HG03378 (cell line): Measurements from ENCODE around the gene LMOD2.
A peak's percentile ranks its signal among the peaks of the same experiment; 100 is the strongest.
"Not testable (repeated sequence)": the region's sequence is repeated elsewhere in the genome, so short reads cannot be mapped to it uniquely, and the experiment has no call there.

Experiments used
- ATAC-seq: cut with Tn5 transposase; IDR thresholded peaks from one replicate; pipeline ENCODE4 v1.9.1; 2021; ENCODE audit warnings: mild to moderate bottlenecking, moderate library complexity; ENCODE audit not compliant: unreplicated experiment

Gene LMOD2, protein sequence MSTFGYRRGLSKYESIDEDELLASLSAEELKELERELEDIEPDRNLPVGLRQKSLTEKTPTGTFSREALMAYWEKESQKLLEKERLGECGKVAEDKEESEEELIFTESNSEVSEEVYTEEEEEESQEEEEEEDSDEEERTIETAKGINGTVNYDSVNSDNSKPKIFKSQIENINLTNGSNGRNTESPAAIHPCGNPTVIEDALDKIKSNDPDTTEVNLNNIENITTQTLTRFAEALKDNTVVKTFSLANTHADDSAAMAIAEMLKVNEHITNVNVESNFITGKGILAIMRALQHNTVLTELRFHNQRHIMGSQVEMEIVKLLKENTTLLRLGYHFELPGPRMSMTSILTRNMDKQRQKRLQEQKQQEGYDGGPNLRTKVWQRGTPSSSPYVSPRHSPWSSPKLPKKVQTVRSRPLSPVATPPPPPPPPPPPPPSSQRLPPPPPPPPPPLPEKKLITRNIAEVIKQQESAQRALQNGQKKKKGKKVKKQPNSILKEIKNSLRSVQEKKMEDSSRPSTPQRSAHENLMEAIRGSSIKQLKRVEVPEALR

DNA sequence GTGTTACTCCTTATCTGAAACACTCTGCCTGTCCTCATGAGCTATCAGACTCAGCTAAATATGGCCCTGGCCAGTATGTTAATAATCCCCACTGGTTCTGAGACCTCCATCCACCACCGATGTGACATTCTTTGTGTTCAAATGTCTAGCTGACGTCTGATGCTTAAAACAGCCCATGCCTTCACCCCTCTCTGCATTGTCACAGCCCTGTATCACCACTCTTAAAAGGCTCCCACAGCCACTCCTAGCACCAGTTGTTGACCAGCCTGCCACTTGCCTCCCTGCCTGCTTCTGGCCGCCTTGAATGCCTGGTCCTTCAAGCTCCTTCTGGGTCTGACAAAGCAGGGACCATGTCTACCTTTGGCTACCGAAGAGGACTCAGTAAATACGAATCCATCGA lies at the start of gene LMOD2:
LMOD2 (plus strand) TSS at position 253 of the 400 bp plus-strand sequence; CDS start at position 351, 98 bp downstream.
- no peak for ATAC-seq

DNA sequence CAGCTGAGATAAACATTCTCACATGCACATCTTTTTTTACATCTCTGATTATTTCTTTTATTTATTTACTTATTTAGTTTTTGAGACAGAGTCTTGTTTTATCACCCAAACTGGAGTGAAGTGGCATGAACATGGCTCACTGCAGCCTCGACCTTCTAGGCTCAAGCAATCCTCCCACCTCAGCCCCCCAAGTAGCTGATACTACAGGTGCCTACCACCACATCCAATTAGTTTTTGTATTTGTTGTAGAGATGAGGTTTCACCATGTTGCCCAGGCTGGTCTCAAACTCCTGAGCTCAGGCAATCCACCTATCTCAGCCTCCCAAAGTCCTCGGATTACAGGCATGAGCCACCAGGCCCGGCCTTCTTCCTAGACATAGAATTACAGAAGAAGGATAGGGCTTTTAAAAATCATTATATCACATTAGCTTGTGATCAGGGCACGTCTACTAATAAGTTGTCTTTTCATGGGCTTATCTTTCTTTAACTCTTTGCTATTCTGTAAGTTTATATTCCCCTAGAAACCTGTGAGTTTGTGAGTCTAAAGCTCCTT lies 48.2 kb upstream of the LMOD2 start:
- ATAC-seq: no peak

DNA sequence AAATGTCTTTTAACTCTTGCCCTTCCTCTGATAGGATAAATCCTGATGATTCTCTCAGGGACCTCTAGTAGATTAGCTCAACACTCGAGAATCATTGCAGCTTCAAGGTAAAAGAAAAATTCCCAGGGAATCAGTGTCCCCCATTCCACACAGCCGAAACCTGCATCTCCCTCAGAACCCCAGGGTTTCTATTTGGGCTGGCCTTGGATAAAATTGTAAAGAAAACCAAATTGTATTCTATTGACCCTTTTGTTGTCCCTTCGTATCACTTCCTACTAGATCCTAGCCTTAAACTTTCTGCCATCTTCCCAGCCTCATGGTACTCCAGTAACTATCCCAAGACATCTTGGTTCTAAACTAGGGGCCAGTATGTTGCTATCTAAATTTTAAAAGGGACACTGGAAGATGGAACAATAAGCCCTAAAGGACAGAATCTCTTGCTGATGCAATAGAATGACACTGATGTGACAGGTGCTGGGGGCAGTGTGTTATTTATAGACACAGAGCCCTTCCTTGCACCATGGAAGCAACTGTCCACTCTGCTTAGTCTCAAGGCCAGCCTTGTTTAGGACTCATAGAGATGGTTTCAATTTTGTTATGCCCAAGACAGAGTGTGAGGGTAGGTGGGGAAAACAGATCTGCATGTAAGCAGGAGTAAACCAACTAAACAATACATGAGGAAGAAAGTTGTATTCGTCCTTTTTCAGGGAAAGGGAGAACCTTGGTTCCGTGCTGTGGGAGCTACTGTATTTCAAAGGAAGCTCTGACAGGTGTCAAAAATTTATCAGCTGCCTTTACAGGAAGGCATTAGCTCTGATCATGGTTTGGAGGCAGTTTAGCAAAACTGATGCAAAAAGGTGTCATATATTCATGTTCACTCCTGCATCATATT lies 46.4 kb upstream of the LMOD2 start:
- no peak for ATAC-seq

DNA sequence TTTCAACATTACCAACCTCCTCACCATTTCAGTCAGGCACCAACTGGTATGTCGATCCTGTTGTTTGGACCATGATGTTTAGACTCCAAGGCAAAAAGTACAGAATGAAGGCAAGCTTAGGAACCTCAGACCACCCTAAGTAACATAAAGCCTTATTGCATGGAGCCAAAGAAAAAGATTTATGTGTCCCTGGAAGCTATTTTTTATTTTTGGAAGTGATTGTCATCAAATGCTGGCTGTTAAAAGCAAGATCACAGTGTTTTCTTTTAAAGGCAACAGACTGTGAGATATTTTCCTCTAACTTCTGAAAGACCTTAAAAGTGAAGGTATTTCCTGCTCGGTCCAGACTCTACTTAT lies 45.8 kb upstream of the LMOD2 start:
- ATAC-seq: no peak

DNA sequence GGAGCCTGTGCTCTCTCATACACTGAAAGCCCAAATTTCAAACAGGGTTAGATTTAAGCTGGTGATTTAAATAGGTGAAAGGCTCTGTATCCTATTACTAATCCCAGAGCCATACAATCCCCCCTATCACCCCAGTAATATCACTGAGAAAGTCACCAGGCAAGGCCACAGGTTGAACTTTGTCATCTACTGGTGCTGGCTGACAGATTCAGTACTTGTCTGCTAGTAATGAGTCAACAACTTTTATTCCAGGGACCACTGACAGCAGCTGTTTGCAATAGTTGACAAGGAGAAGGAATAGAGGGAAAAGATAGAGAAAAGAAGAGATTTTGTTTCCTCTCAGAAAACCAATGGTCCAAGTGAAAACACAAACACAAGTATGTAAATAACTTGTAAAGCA lies 43.6 kb upstream of the LMOD2 start:
- no peak for ATAC-seq

DNA sequence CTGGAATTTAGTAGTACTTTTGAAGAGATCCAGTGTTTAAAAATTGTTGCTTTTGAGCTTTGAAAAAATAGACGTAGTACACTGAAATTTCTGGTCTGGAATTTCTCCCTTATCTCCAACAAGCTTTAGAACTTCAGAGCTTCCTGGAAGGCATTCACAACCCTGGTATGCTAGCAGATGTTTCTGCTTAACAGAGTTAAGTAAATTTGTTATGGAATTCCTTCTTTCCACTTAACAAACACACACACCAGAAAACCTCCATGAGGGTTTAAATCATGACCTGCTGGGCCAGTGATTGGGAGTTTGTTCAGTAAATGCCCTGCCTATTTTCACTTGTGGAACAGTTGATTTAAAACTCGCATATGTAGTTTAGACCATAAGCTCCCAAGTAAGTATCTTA lies 40.3 kb upstream of the LMOD2 start:
- no peak for ATAC-seq

DNA sequence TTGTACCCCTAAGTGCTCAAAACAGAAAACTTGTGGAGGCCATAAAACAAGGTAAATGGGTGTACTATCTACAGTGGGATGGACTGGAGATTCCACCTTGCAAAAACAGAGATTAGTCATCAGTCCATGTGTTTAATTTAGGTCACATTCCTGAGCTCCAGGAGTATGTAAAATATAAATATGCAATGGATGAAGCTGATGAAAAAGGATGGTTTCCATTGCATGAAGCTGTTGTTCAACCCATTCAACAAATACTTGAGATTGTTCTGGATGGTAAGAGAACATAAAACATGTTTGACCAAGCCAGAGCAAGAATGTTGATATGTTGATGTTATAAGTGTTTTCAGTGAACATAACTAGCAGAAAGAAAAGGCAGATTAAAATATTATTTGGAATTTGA lies 39.4 kb upstream of the LMOD2 start:
- ATAC-seq: no peak

DNA sequence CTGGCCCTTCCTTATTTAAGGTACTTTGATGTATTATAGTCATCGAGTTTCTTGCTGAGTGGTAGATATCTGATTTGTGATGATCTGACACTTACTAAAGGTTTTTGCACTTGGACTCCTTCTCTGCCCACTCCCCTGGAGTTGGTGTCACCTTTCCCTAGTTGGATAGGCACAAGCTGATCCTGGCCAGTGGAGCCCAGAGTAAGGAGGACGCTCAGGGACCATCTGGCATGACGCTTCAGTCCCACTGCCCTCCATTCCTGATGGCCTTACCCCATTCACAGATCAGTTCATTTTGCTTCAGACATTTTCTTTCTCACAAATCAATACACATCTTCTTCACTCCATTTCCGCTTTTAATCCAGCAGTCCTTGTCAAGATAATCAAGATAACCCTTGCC lies 34.0 kb upstream of the LMOD2 start:
- ATAC-seq: no peak

DNA sequence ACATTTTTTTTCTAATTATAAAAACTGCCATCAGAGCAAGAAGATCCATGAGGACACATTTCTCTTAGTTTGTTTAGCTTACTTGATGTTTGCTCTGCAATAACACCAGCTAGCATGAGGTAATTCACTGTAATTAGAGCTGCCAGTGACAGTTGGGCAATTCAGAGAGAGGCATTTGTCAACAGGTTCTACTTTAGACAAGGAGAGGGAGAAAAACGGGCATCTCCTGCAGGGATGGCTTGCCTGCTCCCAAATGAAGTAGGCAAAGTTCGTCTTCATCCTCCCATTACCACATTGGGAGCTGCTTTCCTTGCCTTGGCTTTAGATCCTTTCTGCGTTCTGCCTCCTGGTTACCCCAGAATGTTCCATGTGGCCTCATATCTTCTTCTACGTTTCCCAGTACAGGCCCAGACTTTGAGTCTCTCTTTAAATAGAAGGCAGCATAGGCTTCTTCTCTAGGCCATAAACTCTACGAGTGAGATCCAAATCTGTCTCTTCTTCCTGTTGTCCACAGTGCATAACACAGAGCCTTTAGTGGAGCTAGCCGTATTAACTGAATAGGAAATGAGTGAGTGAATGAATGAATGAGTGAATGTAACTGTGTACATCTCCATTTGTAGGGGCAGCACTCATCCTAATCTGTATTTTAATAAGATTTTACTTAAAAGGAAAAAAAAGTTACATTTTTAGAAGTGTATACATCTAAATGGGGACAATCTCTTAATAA lies 32.8 kb upstream of the LMOD2 start:
- no peak for ATAC-seq

DNA sequence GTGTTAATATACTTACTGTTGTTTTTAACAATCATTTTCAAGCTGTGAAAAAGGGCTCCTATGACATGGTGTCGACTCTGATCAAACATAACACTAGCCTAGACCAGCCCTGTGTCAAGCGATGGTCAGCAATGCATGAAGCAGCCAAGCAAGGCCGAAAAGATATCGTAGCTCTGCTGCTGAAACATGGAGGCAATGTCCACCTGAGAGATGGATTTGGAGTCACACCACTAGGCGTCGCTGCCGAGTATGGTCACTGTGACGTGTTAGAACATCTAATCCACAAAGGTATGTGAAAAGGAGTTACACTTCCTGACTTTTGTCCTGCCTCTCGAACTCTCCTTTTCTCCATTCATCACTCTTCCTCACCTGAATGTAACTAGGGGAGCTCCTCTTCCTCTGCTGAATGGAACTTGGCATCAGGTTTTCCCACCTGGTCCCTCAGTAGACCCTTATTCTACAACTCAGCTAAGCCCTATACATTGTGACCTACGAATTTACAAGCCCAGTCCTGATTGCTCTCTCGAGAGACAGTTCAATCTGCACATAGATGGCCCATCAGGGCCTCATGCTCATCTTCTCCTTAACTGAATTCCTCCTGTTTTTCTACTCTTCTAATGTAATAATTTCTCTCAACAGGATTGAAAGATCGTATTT lies 31.0 kb upstream of the LMOD2 start:
- ATAC-seq: peak; percentile 95

DNA sequence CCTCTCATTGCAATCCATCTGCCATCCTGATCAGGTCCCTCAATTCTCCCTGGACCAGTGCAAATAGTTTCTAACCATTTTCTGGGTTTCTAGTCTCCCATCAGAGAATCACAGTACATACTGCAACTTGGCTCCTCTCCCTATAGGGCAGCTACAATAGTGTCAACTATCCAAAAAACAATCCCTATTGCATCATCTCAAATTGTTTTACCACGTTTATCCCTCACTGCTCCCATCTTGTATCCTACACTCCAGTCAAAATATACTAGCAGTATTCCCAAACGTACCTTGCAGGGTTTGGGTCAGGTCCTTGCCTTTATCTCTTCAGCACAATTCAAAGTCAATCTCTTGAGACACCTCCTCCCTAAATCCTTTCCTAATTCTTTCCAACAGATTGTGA lies 30.4 kb upstream of the LMOD2 start:
- no peak for ATAC-seq

DNA sequence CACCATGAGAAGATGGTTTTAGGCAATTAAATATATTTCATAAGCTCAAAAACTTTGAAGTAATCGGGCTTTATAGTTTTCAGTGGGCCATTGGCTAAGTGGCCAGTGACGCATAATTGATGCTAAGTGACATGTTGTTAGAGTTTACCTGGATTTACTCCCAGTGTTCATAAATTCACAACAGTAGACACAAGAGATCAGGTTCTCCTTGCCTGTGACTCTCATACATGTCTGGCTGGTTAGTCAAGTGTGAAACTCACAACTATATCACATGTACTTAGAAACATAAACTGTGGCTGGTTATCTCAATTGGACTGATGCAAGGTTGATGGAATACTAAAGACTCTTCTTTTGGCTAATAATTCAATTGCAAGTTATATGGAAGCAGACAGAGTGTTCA lies 27.8 kb upstream of the LMOD2 start:
- no peak for ATAC-seq

DNA sequence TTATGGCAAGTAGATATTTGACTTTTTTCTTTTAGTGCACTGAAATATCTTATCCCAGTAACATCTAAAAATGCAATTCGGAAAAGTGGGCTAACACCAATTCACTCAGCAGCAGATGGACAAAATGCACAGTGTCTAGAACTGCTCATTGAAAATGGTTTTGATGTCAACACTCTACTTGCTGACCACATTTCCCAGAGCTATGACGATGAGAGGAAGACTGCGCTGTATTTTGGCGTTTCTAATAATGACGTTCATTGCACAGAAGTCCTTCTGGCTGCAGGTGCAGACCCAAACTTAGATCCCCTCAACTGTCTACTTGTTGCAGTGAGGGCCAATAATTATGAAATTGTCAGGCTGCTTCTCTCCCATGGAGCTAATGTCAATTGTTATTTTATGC lies 26.8 kb upstream of the LMOD2 start:
- ATAC-seq: no peak

DNA sequence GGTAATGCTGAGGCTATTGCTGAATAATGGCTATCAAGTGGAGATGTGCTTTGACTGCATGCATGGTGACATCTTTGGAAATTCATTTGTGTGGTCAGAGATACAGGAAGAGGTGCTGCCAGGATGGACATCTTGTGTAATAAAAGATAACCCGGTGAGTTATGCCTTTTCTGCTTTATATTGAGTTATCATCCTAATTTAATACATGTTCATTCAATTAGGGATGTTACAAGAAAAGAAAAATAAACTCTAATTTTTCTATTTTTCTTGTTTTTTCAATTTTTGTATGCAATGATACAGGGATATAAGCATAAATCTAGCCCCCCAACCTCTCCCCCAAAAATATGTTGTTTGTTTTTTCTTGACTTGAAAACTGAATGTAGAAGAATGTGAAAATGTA lies 26.4 kb upstream of the LMOD2 start:
- no peak for ATAC-seq

DNA sequence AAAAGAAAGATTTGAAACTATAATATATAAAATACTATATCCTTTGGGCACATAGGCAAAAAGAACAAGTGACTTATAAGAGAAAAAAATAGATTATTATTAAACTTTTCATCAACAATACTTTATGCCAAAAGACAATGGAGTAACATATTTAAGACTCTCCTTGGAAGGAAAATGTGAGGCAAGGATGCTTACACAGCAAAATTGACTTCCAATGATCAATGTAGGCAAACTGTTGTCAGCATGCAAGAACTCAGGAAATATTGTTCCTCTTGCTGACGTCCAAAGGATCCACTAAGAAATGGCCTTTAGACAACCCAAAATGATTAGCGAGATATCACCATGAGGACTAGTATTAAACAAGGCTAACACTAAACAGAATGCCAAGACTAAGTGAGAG lies 22.9 kb upstream of the LMOD2 start:
- no peak for ATAC-seq

DNA sequence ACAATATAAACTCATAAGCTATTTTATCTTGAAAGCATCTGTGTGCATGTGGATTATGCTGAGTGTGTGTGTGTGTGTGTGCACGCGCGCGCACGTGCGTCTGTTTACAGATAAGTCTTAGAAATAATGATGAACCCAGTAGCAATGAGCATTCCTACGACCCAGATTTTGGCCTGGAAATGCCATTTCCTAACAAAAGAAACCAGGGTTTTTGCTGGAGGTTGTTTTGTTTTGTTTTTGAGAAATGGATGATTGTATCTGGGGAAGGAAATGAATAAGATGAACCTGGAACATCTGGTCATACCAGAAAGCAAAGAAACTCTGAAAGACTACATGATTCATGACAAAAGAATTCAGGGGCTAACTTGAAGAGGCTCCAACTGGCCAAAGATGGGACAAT lies 22.1 kb upstream of the LMOD2 start:
- ATAC-seq: no peak

DNA sequence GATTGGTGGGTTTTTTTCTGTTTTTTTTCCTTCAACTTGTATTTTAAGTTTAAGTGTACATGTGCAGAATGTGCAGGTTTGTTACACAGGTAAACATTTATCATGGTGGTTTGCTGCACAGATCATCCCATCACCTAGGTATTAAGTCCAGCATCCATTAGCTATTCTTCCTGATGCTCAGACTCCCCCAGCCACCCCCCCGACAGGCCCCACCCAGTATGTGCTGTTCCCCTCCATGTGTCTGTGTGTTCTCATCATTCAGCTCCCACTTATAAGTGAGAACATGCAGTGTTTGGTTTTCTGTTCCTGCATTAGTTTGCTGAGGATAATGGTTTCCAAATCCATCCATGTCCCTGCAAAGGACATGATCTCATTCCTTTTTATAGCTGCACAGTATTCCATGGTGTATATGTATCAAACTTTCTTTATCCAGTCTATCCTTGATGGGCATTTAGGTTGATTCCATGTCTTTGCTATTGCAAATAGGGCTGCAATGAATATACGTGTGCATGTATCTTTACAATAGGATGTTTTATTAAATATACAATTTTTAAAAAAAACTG lies 21.6 kb upstream of the LMOD2 start:
- ATAC-seq: not testable (repeated sequence)

DNA sequence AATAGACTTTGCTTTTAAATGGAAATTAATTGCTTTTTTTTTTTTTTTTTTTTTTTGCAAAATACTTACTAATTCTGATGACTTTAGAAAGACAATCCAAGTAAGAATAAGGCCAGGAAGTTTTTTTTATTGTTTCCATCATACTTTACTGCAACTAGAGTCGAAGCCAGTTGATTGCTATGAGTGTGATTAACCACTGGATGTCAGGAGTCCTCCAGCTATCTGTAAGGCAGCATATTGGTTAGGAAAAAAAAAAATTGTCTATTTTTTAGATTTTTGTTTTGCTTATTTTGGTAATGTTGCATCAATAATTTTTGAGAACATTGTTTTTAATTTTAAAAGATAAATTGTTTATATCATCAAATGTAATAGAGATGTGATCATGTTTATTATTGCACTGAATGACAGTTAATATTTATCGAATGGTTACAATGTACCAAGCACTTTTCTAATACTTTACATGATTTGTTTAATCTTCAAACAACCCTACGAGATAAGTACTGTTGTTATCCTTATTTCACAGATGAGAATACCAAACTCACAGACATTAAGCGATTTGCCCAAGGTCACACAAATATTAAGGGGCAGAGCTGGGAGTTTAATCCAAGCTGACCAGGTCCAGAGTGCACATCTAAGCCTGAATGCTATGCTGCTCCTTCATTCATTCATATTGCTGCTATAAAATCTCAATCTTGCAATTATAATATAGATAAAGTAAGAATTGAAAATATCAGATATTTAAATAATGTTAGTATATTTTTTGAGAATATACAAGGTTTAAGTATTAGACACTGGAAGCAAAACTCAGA lies 19.9 kb upstream of the LMOD2 start:
- no peak for ATAC-seq

DNA sequence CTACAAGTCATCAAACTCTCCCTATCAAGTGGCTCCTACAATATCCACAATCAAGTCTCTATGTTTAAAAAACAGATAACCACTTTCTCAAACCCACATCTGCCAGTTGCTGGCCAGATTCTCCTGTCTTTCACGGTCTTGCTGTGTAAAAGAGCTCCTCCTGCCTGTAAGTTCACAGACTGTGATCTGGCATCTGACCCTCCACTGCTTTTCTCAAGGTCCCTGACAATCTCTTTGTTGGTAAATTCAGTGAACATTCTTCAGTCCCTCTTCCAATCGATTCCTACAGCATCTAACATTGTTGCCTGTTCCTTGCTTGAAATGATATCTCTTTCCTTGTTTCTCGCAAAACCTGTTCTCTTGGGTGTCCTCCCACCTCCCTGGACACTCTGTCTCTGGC lies 18.5 kb upstream of the LMOD2 start:
- ATAC-seq: no peak
